ENCODE data around the gene RNF11. TPM values are rescaled to one million over a fixed set of nuclear protein-coding genes. Genes with fewer than 3 reads are reported as not detected.

RNF11 gene
- total RNA-seq: 10 to 100 TPM; 29.7 to 33.3 (median 30.3) TPM

GRCh38 chr1:51235673-51236530 is at the start of gene RNF11:
RNF11 (plus strand) TSS chr1:51236273; CDS start chr1:51236757, 484 bp downstream.
- Mint-ChIP-seq H3K4me1 (ENCODE audit: low read depth) (peaks cover 37% of the 10 kb centered on the region), H3K36me3 (ENCODE audit: insufficient read depth) (no peaks in the 10 kb centered on the region), H3K9me3 (no peaks in the 10 kb centered on the region), H3K4me3 (peak within 1 kb of the TSS; percentile 97), H3K27me3 (ENCODE audit: low read depth) (no peaks in the 10 kb centered on the region)
- DNase-seq (peak; percentile 91), ATAC-seq (peak; percentile 97)

GRCh38 chr1:51188230-51188629 is 47.8 kb upstream of the RNF11 start:
- H3K9me3 Mint-ChIP-seq: no peaks in the 10 kb centered on the region
- no peaks in the 10 kb centered on the region for H3K36me3 Mint-ChIP-seq (ENCODE audit: insufficient read depth)
- H3K4me1 Mint-ChIP-seq (ENCODE audit: low read depth): no peaks in the 10 kb centered on the region
- DNase-seq (no peak), ATAC-seq (no peak)
- H3K27me3 Mint-ChIP-seq (ENCODE audit: low read depth): peaks cover 4% of the 10 kb centered on the region
- no peak overlapping the region for H3K4me3 Mint-ChIP-seq

GRCh38 chr1:51189421-51190073 is 46.5 kb upstream of the RNF11 start:
- H3K27me3 Mint-ChIP-seq (ENCODE audit: low read depth): no peaks in the 10 kb centered on the region
- H3K9me3 Mint-ChIP-seq: no peaks in the 10 kb centered on the region
- no peak overlapping the region for H3K4me3 Mint-ChIP-seq
- DNase-seq (peak; percentile 14), ATAC-seq (no peak)
- H3K36me3 Mint-ChIP-seq (ENCODE audit: insufficient read depth): no peaks in the 10 kb centered on the region
- H3K4me1 Mint-ChIP-seq (ENCODE audit: low read depth): no peaks in the 10 kb centered on the region

- no peak for DNase-seq
- no peaks in the 10 kb centered on the region for H3K27me3 Mint-ChIP-seq (ENCODE audit: low read depth)
- no peaks in the 10 kb centered on the region for H3K9me3 Mint-ChIP-seq
- no peak overlapping the region for H3K4me3 Mint-ChIP-seq
- no peaks in the 10 kb centered on the region for H3K36me3 Mint-ChIP-seq (ENCODE audit: insufficient read depth)
- no peak for ATAC-seq
- H3K4me1 Mint-ChIP-seq (ENCODE audit: low read depth): no peaks in the 10 kb centered on the region
These were observed 45.1 kb upstream of the RNF11 start for GRCh38 chr1:51190961-51191360.

GRCh38 chr1:51192213-51192843 is 43.7 kb upstream of the RNF11 start:
- Mint-ChIP-seq H3K9me3 (no peaks in the 10 kb centered on the region), H3K36me3 (ENCODE audit: insufficient read depth) (no peaks in the 10 kb centered on the region), H3K4me1 (ENCODE audit: low read depth) (no peaks in the 10 kb centered on the region), H3K27me3 (ENCODE audit: low read depth) (no peaks in the 10 kb centered on the region), H3K4me3 (no peak overlapping the region)
- DNase-seq (peak; percentile 47), ATAC-seq (peak in 1 of 2 donors; percentile 52)

GRCh38 chr1:51193564-51193963 is 42.5 kb upstream of the RNF11 start:
- DNase-seq (no peak), ATAC-seq (no peak)
- Mint-ChIP-seq H3K4me3 (no peak overlapping the region), H3K4me1 (ENCODE audit: low read depth) (no peaks in the 10 kb centered on the region), H3K36me3 (ENCODE audit: insufficient read depth) (no peaks in the 10 kb centered on the region), H3K9me3 (no peaks in the 10 kb centered on the region), H3K27me3 (ENCODE audit: low read depth) (no peaks in the 10 kb centered on the region)

- H3K36me3 Mint-ChIP-seq (ENCODE audit: insufficient read depth): no peaks in the 10 kb centered on the region
- no peaks in the 10 kb centered on the region for H3K9me3 Mint-ChIP-seq
- no peak overlapping the region for H3K4me3 Mint-ChIP-seq
- ATAC-seq: peak; percentile 32 to 43
- no peaks in the 10 kb centered on the region for H3K27me3 Mint-ChIP-seq (ENCODE audit: low read depth)
- H3K4me1 Mint-ChIP-seq (ENCODE audit: low read depth): peaks cover 2% of the 10 kb centered on the region
- DNase-seq: no peak
These were observed 32.8 kb upstream of the RNF11 start for GRCh38 chr1:51203121-51203873.

- no peaks in the 10 kb centered on the region for H3K9me3 Mint-ChIP-seq
- ATAC-seq (no peak), DNase-seq (no peak)
- H3K36me3 Mint-ChIP-seq (ENCODE audit: insufficient read depth): no peaks in the 10 kb centered on the region
- no peaks in the 10 kb centered on the region for H3K27me3 Mint-ChIP-seq (ENCODE audit: low read depth)
- H3K4me3 Mint-ChIP-seq: no peak overlapping the region
- H3K4me1 Mint-ChIP-seq (ENCODE audit: low read depth): peaks cover 2% of the 10 kb centered on the region
These were observed 32.2 kb upstream of the RNF11 start for GRCh38 chr1:51203874-51204245.

GRCh38 chr1:51210055-51210454 is 26.0 kb upstream of the RNF11 start:
- Mint-ChIP-seq H3K36me3 (ENCODE audit: insufficient read depth) (no peaks in the 10 kb centered on the region), H3K27me3 (ENCODE audit: low read depth) (no peaks in the 10 kb centered on the region), H3K9me3 (no peaks in the 10 kb centered on the region), H3K4me3 (no peak overlapping the region), H3K4me1 (ENCODE audit: low read depth) (peaks cover 8% of the 10 kb centered on the region)
- DNase-seq (no peak), ATAC-seq (no peak)

GRCh38 chr1:51210676-51211075 is 25.4 kb upstream of the RNF11 start:
- no peak for ATAC-seq
- H3K27me3 Mint-ChIP-seq (ENCODE audit: low read depth): no peaks in the 10 kb centered on the region
- no peak for DNase-seq
- no peaks in the 10 kb centered on the region for H3K36me3 Mint-ChIP-seq (ENCODE audit: insufficient read depth)
- peaks cover 15% of the 10 kb centered on the region for H3K4me1 Mint-ChIP-seq (ENCODE audit: low read depth)
- H3K4me3 Mint-ChIP-seq: no peak overlapping the region
- no peaks in the 10 kb centered on the region for H3K9me3 Mint-ChIP-seq

- Mint-ChIP-seq H3K27me3 (ENCODE audit: low read depth) (no peaks in the 10 kb centered on the region), H3K4me1 (ENCODE audit: low read depth) (peaks cover 17% of the 10 kb centered on the region), H3K36me3 (ENCODE audit: insufficient read depth) (no peaks in the 10 kb centered on the region), H3K4me3 (no peak overlapping the region), H3K9me3 (no peaks in the 10 kb centered on the region)
- DNase-seq (no peak), ATAC-seq (peak in 1 of 2 donors; percentile 79)
These were observed 21.4 kb upstream of the RNF11 start for GRCh38 chr1:51214615-51215131.

GRCh38 chr1:51215169-51215568 is 20.9 kb upstream of the RNF11 start:
- Mint-ChIP-seq H3K36me3 (ENCODE audit: insufficient read depth) (no peaks in the 10 kb centered on the region), H3K4me3 (no peak overlapping the region)

GRCh38 chr1:51216631-51217030 is 19.4 kb upstream of the RNF11 start:
- Mint-ChIP-seq H3K4me1 (ENCODE audit: low read depth) (peaks cover 17% of the 10 kb centered on the region), H3K4me3 (no peak overlapping the region), H3K36me3 (ENCODE audit: insufficient read depth) (no peaks in the 10 kb centered on the region), H3K27me3 (ENCODE audit: low read depth) (no peaks in the 10 kb centered on the region), H3K9me3 (no peaks in the 10 kb centered on the region)
- ATAC-seq (no peak), DNase-seq (no peak)

More at GRCh38 chr1:51215169-51215568, 20.9 kb upstream of the RNF11 start:
- ATAC-seq: no peak
- Mint-ChIP-seq H3K9me3 (no peaks in the 10 kb centered on the region), H3K27me3 (ENCODE audit: low read depth) (no peaks in the 10 kb centered on the region), H3K4me1 (ENCODE audit: low read depth) (peaks cover 17% of the 10 kb centered on the region)
- no peak for DNase-seq

- Mint-ChIP-seq H3K27me3 (ENCODE audit: low read depth) (no peaks in the 10 kb centered on the region), H3K9me3 (no peaks in the 10 kb centered on the region), H3K4me1 (ENCODE audit: low read depth) (peaks cover 17% of the 10 kb centered on the region), H3K36me3 (ENCODE audit: insufficient read depth) (no peaks in the 10 kb centered on the region), H3K4me3 (no peak overlapping the region)
- DNase-seq (no peak), ATAC-seq (no peak)
These were observed 19.0 kb upstream of the RNF11 start for GRCh38 chr1:51217101-51217500.
